ENCODE measurements around the gene FIGN. TPM values are rescaled to one million over a fixed set of nuclear protein-coding genes. Genes with fewer than 3 reads are reported as not detected.

The FIGN gene
- total RNA-seq, 1 experiment from 2014 or later = 7.3 TPM

DNA sequence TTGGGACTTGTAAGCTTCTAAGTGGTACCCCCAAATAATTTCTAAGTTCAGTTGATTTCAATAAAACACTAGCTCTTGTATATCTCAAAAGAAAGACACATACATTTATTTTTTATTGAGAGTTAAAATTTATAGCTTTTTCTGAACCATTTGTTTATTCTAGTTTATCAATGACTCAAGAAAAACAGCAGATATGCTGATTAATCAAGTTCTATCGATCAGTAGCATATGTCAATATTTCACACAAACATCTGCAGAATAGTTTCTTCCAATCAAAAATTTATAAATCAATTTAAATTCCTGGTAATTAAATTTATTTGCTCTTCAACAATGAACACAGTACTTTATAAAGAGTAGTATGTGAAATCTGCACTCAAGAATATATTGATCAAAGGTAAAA is 5.3 kb downstream of the FIGN start:
- H3K27me3 ChIP-seq = no peaks in the 10 kb centered on the region
- no peak for DNase-seq
- no peaks in the 10 kb centered on the region for H3K36me3 ChIP-seq
- H3K9me3 ChIP-seq (replicated peaks) = no peaks in the 10 kb centered on the region
- H3K27ac ChIP-seq = no peak overlapping the region
- H3K4me1 ChIP-seq = peaks cover 15% of the 10 kb centered on the region
- H3K4me3 ChIP-seq = no peak overlapping the region

- H3K4me3 ChIP-seq = no peak overlapping the region
Observed at GRCh38 chr2:163729636-163730273, 6.1 kb downstream of the FIGN start.

GRCh38 chr2:163723881-163724280 is 11.9 kb downstream of the FIGN start:
- Histone ChIP-seq H3K9me3 (replicated peaks) (no peaks in the 10 kb centered on the region), H3K4me1 (no peaks in the 10 kb centered on the region), H3K4me3 (no peak overlapping the region), H3K36me3 (no peaks in the 10 kb centered on the region), H3K27ac (no peak overlapping the region), H3K27me3 (no peaks in the 10 kb centered on the region)
- no peak for DNase-seq

More at GRCh38 chr2:163729636-163730273, 6.1 kb downstream of the FIGN start:
- DNase-seq = no peak
- no peaks in the 10 kb centered on the region for H3K27me3 ChIP-seq
- no peaks in the 10 kb centered on the region for H3K36me3 ChIP-seq
- H3K4me1 ChIP-seq = peaks cover 15% of the 10 kb centered on the region
- H3K27ac ChIP-seq = no peak overlapping the region
- no peaks in the 10 kb centered on the region for H3K9me3 ChIP-seq (replicated peaks)

GRCh38 chr2:163723348-163723747 is 12.5 kb downstream of the FIGN start:
- H3K36me3 ChIP-seq = no peaks in the 10 kb centered on the region
- DNase-seq = no peak
- no peak overlapping the region for H3K4me3 ChIP-seq
- no peaks in the 10 kb centered on the region for H3K27me3 ChIP-seq
- H3K4me1 ChIP-seq = peaks cover 2% of the 10 kb centered on the region; the same call in 1 of the 2 replicates
- H3K27ac ChIP-seq = no peak overlapping the region
- H3K9me3 ChIP-seq (replicated peaks) = no peaks in the 10 kb centered on the region

GRCh38 chr2:163719331-163719730 is 16.5 kb downstream of the FIGN start:
- Histone ChIP-seq H3K27me3 (no peaks in the 10 kb centered on the region), H3K27ac (no peak overlapping the region), H3K9me3 (replicated peaks) (no peaks in the 10 kb centered on the region), H3K36me3 (no peaks in the 10 kb centered on the region), H3K4me1 (peaks cover 16% of the 10 kb centered on the region; the same call in 1 of the 2 replicates), H3K4me3 (no peak overlapping the region)
- DNase-seq = no peak

DNA sequence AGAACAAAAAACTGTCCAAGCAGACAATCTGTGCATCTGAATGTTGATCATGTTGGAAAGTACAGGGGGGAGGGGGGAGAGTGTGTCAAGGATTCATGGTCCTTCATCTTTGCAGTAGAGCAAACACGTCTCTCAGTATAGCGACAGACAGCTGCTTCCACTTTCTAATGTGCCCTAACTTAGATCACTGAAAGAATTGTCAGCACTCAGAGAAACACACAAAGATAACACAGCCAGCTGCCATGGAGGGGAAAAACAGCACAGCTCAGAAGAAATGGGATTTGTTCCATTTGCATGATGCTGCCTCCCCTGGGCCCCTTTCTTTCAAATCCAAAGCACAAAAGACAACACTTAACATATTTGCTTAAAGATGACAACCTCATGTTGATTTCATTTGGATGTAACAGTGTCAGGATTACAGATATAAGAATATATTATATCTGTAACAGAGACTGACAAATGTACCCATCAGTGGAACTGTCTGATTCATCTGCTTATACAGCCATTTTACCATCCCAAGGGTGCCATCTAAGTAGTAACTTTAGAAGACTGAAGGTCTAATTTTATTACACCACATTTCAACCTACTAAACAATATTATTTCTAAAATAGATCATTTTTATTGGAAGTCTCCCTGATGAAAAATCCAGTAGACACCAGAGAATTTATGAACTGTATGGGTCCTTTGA is 17.7 kb downstream of the FIGN start:
- Histone ChIP-seq H3K9me3 (replicated peaks) (no peaks in the 10 kb centered on the region), H3K27me3 (no peaks in the 10 kb centered on the region), H3K36me3 (no peaks in the 10 kb centered on the region), H3K4me3 (no peak overlapping the region), H3K27ac (peak overlapping the region; percentile 10), H3K4me1 (peaks cover 20% of the 10 kb centered on the region; the same call in 1 of the 2 replicates)
- DNase-seq = peak; percentile 48 to 72

DNA sequence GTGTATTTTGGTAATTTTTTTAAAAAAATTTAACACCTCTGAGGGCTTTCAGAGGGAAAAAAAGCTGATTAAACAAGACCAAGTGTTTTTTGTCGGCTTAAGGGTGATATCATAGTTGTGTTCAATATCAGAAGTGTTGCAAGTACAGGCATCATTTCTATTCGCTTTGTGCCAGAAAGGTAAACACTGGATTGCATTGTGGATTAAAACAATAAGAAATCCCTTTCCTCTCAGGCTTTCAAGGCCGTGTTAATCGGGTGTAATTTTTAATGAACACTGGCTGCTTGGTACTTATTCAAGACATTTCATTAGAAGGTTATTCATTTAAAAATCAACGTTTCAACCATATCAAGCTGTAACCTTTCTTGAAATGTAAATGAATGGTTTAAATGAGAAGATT is 18.3 kb downstream of the FIGN start:
- Histone ChIP-seq H3K36me3 (no peaks in the 10 kb centered on the region), H3K9me3 (replicated peaks) (no peaks in the 10 kb centered on the region), H3K27me3 (no peaks in the 10 kb centered on the region), H3K4me1 (peaks cover 20% of the 10 kb centered on the region; the same call in 1 of the 2 replicates), H3K4me3 (no peak overlapping the region), H3K27ac (peak overlapping the region; percentile 10)
- no peak for DNase-seq

DNA sequence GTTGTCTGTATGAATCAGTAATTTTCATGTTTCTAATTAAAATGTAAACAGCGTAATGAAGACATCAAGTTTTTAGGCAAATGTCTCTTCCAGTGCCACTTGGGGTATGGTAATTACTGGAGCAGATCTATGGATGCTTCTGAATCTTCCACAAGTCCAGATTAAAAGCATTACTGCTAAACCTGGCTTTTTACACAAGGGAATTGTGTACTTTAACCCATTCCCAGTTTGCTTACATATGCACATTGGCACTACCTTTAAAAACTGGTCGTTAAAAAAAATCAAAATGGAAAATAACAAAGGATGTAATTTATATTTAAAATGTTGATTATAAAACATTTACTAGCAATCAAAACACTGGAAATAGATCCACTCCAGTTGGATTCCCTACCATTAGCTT is 19.7 kb downstream of the FIGN start:
- no peak for DNase-seq
- Histone ChIP-seq H3K9me3 (replicated peaks) (no peaks in the 10 kb centered on the region), H3K27ac (no peak overlapping the region), H3K27me3 (no peaks in the 10 kb centered on the region), H3K4me3 (no peak overlapping the region), H3K36me3 (no peaks in the 10 kb centered on the region), H3K4me1 (peaks cover 20% of the 10 kb centered on the region; the same call in 1 of the 2 replicates)

DNA sequence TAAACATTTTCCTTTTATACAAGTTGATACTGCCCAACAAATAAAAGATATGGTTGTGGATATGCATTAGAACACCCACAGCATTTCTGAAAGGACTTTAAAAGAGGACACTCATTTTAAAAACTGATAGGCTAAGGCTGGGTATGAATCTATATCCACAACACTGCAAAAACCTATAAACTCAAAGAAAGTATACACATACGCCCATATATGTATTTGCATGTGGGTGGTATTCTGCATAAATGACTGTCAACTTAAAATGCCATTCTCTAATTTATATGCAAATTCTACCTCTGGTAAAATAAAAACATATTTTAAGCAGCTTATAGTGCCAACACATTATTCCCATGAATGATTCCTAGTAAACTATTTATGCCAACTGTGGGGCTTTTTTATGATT is 20.1 kb downstream of the FIGN start:
- Histone ChIP-seq H3K4me3 (no peak overlapping the region), H3K36me3 (no peaks in the 10 kb centered on the region), H3K4me1 (peaks cover 20% of the 10 kb centered on the region; the same call in 1 of the 2 replicates), H3K27me3 (no peaks in the 10 kb centered on the region), H3K9me3 (replicated peaks) (no peaks in the 10 kb centered on the region), H3K27ac (no peak overlapping the region)
- no peak for DNase-seq

DNA sequence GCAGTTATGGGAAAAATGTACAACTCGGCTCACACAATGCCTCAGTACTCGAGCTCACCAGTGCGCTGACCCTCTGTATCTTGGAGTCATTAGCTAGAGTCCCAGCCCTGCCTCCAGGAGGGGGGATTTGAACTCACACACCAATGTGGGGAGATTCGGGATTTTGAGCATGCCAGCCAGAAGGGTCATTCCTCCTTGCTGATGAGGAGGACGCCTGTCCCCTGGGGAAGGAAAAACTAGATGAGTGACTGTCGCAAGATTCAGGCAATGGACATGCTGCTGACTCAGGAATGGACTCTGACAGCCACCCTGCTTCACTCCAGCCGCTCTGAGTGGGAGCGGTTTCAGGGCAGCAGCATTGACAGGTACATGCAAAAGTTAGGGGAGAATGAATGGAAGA is 20.6 kb downstream of the FIGN start:
- no peak overlapping the region for H3K27ac ChIP-seq
- DNase-seq = no peak
- H3K4me1 ChIP-seq = peaks cover 20% of the 10 kb centered on the region; the same call in 1 of the 2 replicates
- H3K36me3 ChIP-seq = no peaks in the 10 kb centered on the region
- no peaks in the 10 kb centered on the region for H3K27me3 ChIP-seq
- no peak overlapping the region for H3K4me3 ChIP-seq
- no peaks in the 10 kb centered on the region for H3K9me3 ChIP-seq (replicated peaks)

DNA sequence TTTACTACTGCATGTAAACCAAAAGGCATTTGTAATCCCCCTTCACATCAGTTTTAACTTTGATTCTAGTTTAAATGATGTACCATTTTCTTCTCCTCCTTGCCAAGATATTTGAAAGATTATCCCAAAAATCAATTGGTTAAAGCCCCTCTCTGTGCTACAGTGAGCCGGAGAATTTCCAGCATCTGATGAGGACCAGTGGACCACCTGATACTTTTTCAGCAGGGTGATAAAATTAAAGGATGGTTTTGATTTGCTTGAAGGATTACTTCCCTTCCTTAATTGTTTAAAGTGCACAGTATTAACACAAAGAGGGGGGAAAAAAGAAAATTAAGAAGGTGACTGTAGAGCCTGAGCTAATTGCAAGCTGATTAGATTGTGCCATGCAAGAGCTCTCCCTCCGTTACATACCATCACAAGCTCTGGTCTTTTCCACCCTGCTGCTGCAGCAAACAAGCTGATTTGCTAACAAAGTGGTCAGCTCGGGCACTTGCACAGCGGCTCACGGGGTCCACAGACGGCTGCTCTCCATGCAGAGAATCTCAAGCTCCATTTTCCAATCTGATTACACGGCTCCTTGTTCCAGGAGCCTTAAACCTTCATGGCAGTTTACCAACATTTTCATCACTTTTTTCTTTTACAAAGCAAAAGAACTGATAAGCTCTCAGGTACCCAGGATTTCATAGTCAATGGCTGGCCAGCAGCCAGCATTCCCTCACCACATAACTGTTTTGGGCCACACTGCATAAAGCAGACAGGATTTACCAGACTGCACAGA is 22.1 kb downstream of the FIGN start:
- Histone ChIP-seq H3K27me3 (no peaks in the 10 kb centered on the region), H3K4me3 (no peak overlapping the region), H3K36me3 (no peaks in the 10 kb centered on the region), H3K27ac (no peak overlapping the region), H3K4me1 (peaks cover 20% of the 10 kb centered on the region; the same call in 1 of the 2 replicates), H3K9me3 (replicated peaks) (no peaks in the 10 kb centered on the region)
- peak; percentile 15 to 24 for DNase-seq

DNA sequence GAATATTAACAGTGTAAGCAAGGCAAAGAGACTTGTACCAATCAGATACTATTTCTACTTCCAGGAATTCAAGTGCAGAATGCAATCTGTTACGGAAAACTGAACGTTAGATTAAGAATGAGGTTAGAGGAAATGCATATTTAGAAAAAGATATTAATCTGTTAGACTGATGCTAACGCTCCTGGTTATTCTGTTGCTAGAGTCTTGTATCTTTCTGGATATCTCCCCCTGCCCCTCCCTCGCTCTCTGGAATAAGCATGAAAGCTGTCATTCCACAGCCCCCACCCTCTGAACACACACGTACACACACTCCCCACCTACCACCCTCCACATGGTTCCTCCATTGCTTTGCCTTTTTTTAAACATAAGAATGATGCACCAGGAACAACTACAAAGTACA is 24.1 kb downstream of the FIGN start:
- no peaks in the 10 kb centered on the region for H3K9me3 ChIP-seq (replicated peaks)
- peaks cover 5% of the 10 kb centered on the region; the same call in 1 of the 2 replicates for H3K4me1 ChIP-seq
- DNase-seq = no peak
- no peak overlapping the region for H3K4me3 ChIP-seq
- no peaks in the 10 kb centered on the region for H3K27me3 ChIP-seq
- no peaks in the 10 kb centered on the region; the same call in 1 of the 2 replicates for H3K36me3 ChIP-seq
- H3K27ac ChIP-seq = no peak overlapping the region

DNA sequence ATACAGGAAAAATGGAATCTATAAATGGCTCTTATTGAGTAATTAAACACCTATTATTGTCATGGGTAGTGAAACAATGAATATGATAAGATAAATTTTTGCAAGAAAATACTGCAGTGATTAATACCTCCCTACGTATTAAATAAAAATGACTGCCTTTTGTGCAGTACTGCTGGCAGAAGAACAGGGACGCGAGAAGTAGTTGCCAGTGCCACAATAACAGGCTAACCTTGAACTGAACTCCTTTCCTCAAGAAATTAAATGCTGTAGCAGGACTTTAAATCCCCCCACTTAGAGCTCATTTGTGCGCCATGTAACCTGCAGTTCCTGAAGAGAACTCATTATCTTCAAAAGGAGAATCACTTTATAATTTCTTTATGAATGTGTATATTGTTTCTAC is 24.6 kb downstream of the FIGN start:
- H3K27me3 ChIP-seq = no peaks in the 10 kb centered on the region
- H3K36me3 ChIP-seq = no peaks in the 10 kb centered on the region; the same call in 1 of the 2 replicates
- peaks cover 5% of the 10 kb centered on the region; the same call in 1 of the 2 replicates for H3K4me1 ChIP-seq
- DNase-seq = no peak
- no peak overlapping the region for H3K27ac ChIP-seq
- no peaks in the 10 kb centered on the region for H3K9me3 ChIP-seq (replicated peaks)
- H3K4me3 ChIP-seq = no peak overlapping the region

GRCh38 chr2:163709270-163709669 is 26.5 kb downstream of the FIGN start:
- DNase-seq = no peak
- no peak overlapping the region for H3K4me3 ChIP-seq
- H3K36me3 ChIP-seq = peaks cover 2% of the 10 kb centered on the region; the same call in 1 of the 2 replicates
- no peaks in the 10 kb centered on the region for H3K9me3 ChIP-seq (replicated peaks)
- H3K27me3 ChIP-seq = no peaks in the 10 kb centered on the region
- H3K27ac ChIP-seq = no peak overlapping the region
- 0 out of 2 replicates have a peak, but pooled peaks cover 4% of the 10 kb centered on the region for H3K4me1 ChIP-seq

DNA sequence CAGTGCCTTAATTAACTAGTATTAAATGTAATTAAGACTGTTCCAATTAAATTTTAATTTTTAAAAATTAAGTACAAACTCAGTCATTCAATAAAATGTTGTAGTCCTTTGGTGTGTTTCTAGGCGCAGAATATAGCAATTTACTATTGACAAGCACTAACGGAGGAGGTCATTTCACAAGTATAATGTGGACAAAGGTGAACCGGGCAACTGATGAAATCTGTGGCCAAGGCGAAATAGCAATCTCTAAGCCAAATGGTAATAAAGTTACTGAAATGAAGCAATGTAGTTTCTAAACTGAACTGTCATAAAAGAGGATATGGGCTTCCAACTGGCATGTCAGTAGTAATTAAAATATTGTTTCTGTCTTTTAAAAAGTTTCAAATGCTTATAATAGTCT is 27.5 kb downstream of the FIGN start:
- Histone ChIP-seq H3K4me3 (no peak overlapping the region), H3K36me3 (peaks cover 2% of the 10 kb centered on the region; the same call in 1 of the 2 replicates), H3K4me1 (no peaks in the 10 kb centered on the region), H3K9me3 (replicated peaks) (no peaks in the 10 kb centered on the region), H3K27me3 (no peaks in the 10 kb centered on the region), H3K27ac (no peak overlapping the region)
- DNase-seq = no peak
